Keratinocyte (primary cell): Measurements from ENCODE around the gene ARHGEF28.

Experiments
- EZH2 ChIP-seq: IDR thresholded peaks from one replicate; pipeline ENCODE4 v1.6.1; 2012; ENCODE audit warnings: inconsistent platforms, mild to moderate bottlenecking, low read length, moderate library complexity
- TF ChIP-seq, protein P1 (sequence below), 3 experiments: IDR thresholded peaks in 1 of 3; conservative IDR thresholded peaks in 1 of 3; optimal IDR thresholded peaks in 1 of 3; 2 replicates in 2 of 3; 3 replicates in 1 of 3; pipeline versions ENCODE3 to v1.5.1; 2011; ENCODE audit warnings: low read length in 3 of 3, mild to moderate bottlenecking in 3 of 3, moderate library complexity in 2 of 3, control low read depth in 1 of 3, inconsistent platforms in 1 of 3; ENCODE audit not compliant: insufficient read depth in 2 of 3; ENCODE audit errors: extremely low read depth in 1 of 3

DNA sequence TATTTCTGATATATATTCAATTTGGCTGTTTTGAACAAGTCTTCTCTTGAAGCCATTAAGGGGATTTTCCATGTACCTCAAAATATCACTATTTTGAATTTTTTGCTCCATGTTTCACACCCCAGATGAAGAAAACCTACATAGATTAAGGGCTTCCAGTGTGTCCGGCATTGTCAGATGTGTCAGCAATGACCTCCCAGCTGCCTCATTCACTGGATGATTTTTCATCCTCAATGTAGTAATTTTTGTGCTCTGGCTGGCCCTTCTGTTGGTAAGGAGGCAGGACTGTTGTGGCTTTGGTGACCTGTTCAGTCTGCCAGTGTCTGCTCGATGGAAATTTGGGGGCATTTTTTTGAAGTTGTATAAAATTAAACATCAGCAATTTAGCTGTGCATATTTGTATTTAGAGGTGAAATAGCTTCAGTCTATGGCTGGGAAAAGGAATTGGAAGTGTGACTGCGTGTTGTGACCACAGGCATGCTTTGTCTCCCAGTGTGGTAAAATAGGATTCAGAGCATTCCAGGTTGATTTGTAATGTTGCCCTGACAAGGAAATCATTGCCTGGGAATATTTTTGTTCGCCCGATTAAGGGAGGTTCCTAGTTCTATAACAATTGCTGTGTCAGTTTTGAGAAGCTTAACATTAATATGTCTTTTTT, 312.4 kb downstream of the ARHGEF28 start:
- TF ChIP-seq, protein P1, sequence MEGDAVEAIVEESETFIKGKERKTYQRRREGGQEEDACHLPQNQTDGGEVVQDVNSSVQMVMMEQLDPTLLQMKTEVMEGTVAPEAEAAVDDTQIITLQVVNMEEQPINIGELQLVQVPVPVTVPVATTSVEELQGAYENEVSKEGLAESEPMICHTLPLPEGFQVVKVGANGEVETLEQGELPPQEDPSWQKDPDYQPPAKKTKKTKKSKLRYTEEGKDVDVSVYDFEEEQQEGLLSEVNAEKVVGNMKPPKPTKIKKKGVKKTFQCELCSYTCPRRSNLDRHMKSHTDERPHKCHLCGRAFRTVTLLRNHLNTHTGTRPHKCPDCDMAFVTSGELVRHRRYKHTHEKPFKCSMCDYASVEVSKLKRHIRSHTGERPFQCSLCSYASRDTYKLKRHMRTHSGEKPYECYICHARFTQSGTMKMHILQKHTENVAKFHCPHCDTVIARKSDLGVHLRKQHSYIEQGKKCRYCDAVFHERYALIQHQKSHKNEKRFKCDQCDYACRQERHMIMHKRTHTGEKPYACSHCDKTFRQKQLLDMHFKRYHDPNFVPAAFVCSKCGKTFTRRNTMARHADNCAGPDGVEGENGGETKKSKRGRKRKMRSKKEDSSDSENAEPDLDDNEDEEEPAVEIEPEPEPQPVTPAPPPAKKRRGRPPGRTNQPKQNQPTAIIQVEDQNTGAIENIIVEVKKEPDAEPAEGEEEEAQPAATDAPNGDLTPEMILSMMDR (optimal IDR thresholded peaks at IDR 0.05 in 1 of 3, IDR thresholded peaks at IDR 0.05 in 1 of 3, conservative IDR thresholded peaks at IDR 0.05 in 1 of 3; ENCODE audit: extremely low read depth in 1 of 3, insufficient read depth in 2 of 3, low read length in 3 of 3) = no peak
- no peak for TF ChIP-seq EZH2
